CD4-positive, alpha-beta T cell treated with Interleukin-4 for 1 hour (primary cell): Measurements from ENCODE around the gene RAB24.

Experiments used
- DNase-seq, 2 donors: peaks; one replicate each; pipeline ENCODE4 v3.0.0-alpha.2; 2020 to 2022

RAB24 gene

DNA sequence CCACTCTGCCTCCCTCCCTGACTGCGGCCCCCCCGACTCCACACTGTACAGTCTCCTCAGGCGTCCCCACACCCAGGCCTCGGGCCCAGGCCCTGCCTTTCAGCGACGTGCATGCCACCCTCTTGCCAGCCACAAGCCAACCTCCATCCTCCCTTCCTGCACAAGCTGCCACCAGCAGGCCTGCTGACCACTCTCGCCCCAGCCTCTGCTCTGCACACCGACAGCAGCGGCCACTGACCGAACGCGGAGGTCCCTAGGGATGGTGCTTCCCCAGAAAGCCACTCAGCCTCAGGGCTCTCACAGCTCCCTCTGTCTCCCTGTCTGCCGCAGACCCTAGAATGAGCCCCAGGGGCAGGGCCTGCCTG lies 29.4 kb upstream of the RAB24 start:
- DNase-seq = no peak

- DNase-seq = no peak
These were observed 28.7 kb upstream of the RAB24 start for GRCh38 chr5:177332031-177332895.

GRCh38 chr5:177330991-177331842 lies 27.7 kb upstream of the RAB24 start:
- DNase-seq = no peak

DNA sequence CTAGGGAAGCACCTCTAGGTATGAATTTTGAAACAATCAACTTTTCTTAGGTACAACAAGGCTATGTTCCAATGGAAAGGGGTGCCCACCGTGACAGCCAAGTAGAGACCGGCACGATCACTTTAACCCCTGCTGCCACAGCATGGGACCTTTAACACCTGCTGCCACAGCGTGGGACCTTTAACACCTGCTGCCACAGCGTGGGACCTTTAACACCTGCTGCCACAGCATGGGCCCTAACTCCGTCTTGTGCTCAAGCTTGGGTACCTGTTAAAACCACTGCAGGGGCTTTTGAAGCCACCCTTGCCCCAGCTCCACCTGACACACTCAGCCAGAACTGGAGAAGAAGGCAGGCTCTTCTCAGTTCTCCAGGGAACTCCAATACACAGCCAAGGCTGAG lies 26.4 kb upstream of the RAB24 start:
- DNase-seq = no peak

- DNase-seq = no peak
These were observed 25.2 kb upstream of the RAB24 start for GRCh38 chr5:177328545-177329231.

DNA sequence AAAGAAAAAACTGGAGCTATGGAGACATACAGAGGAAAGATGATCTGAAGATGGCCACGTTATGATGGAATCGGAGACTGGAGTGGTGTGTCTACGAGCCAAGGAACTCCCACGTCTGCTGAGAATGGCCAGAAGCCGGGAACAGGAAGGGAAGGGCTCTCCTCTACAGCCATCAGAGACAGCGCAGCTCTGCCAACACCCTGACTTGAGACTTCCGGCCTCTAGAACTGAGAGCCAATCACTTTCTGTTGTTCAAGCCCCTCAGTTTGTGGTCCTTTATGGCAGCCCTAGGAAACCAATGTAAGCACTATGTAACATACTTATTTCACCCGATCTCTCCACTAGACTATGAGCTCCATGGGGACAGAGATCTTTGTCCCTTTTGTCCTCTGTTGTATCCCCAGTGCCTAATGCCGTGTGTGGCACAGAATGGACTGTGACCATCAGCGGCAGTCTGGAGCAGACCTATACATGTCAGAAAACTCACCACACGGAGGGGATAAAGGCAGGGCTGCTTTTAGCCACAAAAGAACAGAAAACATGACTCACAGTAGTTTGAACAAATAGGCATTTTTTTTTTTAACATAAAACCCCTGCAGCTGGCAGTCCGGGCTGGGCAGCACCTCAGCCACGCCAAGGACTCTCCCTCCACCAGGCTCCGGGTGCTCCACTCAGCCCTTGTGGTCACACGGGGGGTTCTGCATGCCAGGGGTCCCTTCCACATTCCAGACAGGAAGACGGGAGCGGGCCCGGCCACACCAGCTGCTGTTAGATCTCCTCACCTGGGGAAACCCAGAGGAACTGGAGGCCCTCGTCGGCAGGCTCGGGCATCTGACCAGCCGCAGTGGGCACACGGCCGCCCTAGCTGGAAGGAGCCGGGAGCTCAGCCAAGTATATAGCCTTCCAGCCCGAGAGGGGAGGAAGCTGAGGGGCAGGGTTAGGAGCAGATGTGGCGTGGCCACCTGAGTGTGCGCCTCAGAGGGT lies 24.3 kb upstream of the RAB24 start:
- DNase-seq = peak in 1 of 2 donors; percentile 34

- no peak for DNase-seq
These were observed 22.4 kb upstream of the RAB24 start for GRCh38 chr5:177325868-177326381.

GRCh38 chr5:177320879-177321278 lies 17.4 kb upstream of the RAB24 start:
- no peak for DNase-seq

DNA sequence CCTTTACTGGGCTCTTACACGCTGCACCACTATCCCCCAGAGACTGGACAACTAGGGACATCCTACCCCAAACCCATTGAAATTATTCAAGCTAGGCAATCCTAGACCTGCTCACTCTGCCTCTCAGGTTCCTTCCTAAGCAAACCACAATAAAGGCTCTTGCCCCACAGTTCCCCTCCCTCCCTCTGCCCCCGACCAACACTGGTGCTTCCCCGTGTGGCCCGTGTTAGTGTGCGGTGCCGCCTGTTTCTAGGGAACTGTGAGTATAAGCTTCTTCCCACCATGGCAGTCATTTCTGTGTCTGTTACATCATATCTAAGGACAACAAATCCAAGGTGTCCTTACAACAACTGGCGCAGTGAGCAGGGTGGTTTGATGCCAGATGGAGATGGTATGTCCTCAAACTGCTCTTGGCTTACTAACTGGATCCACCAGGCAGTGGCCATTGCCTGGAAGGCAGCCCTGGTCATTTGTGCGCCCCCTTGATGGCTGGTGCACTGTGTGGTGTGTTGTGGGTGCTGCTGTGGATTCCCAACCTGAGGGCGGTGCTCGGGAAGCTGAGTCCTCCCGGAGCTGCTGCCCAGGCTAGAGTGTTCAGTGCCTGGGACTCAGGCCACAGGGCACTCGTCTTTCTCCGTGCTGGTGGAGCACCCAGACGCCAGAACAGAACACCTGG lies 16.5 kb upstream of the RAB24 start:
- DNase-seq = peak; percentile 42 to 43

DNA sequence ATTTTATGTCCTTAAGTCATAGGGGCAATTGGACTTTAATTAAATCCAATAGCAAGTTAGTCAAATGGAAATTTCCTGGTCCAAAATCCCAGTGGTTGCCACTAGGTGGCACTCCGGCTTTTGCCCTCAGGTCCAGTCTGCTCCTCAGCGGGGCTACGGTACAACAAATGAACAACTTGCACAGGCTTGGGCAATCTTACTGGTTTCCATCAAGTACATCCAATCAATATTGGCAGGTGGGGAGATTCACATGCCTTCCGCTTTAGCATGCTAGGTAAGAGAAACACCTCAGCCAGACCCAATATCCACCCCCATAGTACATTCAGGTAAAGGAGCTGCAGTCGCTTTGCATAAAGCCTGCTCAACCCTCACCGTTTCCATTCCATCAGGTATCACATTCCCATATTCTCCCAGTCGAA lies 14.4 kb upstream of the RAB24 start:
- peak; percentile 80 to 81 for DNase-seq

GRCh38 chr5:177316005-177316404 lies 12.5 kb upstream of the RAB24 start:
- no peak for DNase-seq

- DNase-seq = no peak
These were observed 11.9 kb upstream of the RAB24 start for GRCh38 chr5:177315411-177315810.

- DNase-seq = no peak
These were observed 11.1 kb upstream of the RAB24 start for GRCh38 chr5:177314376-177315342.

DNA sequence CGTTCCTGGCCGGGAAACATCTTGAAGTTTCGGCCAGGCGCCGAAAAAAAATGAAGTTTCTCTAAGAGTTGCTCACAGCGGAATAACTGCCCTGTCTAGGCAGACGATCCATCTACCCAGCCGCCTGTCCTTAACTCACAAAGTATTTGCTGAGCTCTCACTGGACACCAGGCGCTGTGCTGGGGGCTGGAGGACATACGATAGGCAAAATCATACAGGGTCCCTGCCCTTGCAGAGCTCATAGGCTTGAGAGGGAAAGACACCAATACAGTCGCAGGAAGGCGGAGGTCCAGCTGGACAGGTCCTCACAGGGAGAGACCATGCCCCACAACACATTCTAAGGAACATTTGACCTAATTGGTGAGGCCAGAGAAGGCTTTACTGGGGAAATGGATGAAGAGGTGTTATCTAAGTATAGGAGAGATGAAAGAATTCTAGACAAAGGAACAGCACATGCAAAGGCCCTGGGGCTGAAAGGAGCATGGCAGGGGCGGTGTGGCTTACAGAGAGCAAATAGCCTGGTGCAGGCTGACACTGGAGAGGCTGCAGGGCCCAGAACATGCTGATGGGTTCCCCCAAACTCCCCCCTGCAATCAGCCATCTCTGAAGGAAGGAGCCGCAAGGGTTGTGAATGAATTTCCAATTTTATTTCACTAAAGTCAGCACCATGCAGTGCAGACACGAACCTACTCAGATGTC lies 10.2 kb upstream of the RAB24 start:
- no peak for DNase-seq

GRCh38 chr5:177312649-177313181 lies 9.2 kb upstream of the RAB24 start:
- DNase-seq = peak in 1 of 2 donors; percentile 30

DNA sequence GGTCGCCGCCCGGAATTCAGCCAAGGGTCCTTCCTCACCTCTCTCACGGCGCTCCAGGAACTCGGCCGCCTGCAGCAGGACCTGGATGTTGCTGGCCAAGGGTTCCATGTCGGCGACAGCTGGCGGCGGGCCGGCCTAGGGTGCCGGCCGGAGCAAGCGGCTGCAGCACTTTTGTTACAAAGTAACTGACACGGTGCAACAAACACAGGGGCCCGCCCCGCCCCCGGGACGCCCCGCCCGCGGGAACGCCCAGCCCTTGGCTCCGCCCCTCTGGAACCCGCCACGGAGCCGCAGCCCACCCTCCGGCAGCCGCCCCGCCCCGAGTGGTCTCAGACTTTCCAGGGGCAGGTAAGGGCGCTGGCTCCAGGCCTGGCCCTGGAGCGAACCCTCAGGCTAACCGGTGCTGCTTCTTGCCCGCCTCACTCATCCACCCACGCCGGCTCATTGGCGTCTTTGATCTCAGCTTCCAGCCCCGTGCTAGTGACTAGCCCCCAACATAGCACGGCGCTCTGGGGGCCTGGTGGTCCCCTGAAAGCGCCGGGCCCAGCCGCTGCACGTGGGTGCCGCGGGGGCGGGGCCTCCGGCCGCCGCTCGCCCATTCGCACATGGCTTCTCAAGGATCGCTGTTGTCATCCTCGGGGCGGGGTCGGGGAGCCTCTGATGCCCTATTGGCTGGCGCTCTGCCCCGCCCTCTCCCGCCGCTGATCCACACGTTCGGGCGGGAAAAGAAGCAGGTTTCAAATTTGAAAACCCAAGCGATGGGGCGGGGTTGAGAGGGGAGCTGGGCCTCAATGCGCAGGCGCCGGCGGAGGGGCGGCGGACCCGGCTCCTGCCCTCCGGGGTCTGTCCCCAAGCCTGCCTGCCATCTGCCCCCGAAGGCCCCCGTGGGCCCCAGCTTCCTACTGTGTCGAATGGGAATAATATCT lies 8.5 kb upstream of the RAB24 start, which contains the start of gene MXD3:
Gene MXD3, minus strand, starts transcription at position 176 of the 926 bp plus-strand sequence. Its CDS starts 68 bp downstream, at position 108.
- DNase-seq = peak; percentile 96

DNA sequence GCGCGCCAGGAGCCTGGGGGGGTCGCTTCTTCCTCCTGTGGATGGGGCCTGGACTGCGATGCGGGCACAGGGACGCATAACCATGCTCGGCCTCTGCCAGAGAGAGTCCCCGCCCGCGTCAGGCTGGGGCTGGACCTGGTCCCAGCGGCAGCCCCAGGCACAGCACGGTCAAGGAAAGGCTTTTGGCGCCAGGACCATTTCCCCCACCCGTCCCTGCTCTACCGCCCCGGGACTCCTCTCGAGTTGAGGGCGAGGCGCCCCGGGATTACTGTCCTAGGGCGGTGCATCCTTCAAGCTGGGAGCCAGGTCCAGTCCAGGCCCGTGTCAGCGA lies 7.8 kb upstream of the RAB24 start:
- no peak for DNase-seq
